GM21360 (cell line): ENCODE data around the gene NKAIN4.

ENCODE experiments used
- ATAC-seq: cut with Tn5 transposase; IDR thresholded peaks from one replicate; pipeline ENCODE4 v1.9.1; 2021; ENCODE audit warnings: mild to moderate bottlenecking, moderate library complexity; ENCODE audit not compliant: unreplicated experiment

NKAIN4 gene

DNA sequence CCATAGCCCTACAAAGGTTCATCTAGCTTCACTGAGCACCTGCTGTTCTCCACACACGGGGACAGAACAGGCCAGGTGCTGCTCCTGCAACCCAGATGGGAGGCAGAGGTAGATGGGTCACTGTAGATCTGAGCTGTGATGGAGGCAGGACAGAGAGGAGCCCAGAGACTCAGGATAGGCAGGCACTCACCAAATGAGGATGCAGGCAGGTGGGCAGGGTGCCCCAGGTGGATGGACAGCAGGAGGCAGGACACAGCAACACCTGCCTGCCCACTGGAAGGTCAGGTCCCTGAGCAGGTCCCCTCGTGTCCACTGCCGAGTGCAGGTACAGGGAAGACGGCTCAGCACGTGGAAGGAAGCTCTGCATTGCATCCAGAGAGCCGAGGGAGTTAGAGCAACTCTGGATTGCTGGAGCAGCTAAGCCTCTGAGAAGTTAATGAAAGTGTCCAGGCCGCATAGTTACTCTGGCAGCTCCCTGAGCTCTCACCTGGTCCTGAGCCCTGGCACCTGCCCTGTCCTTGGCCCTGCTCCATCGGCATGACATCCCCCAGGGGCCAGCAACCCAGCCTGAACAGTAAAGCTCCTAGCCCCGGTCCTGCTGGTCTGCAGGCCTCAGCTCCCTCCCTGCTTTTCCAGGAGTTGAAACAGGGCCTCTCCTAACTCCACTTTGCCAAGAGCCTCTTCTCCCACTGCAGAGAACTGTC, 33.4 kb downstream of the NKAIN4 start:
- ATAC-seq = no peak

DNA sequence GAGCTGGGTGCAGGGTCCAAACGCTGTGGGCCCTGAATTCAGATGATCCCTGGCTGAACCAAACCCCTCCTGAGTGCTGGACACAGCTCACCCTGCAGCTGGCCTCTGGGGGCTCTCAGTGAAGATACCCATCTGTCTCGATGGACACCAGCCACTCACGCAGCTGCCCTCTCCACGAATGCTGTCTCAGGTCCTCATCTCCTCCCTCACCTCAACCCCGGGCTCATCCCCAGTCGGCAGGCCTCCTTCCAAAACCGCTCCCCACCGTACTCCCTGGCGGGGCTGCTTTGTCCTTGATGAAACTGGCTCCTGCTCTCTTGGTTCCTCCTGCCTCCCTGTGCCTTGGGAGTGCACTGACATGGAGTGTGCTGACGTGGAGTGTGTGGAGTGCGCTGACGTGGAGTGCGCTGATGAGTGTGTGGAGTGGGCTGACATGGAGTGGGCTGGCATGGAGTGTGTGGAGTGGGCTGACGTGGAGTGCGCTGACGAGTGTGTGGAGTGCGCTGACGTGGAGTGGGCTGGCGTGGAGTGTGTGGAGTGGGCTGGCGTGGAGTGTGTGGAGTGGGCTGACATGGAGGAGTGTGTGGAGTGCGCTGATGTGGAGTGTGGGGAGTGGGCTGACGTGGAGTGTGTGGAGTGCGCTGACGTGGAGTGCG, 34.3 kb downstream of the NKAIN4 start:
- ATAC-seq = no peak

DNA sequence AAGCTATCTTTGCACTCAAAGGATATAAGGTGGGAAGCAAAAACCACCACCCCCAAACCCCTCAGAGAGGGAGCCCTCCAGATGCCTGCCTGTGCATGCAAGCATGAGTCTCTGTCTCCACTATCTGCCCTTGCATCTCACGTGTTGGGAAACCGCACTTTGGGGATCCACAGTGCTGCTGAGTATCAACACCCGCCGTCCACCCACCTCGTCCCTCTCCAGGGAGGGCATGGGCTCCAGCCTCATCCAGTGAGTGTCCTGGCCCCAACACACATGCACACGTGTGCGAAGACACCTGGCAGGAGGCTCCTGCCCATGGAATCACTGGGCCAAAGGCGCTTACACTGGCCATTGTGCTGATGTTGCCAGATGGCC, 34.8 kb downstream of the NKAIN4 start:
- no peak for ATAC-seq

DNA sequence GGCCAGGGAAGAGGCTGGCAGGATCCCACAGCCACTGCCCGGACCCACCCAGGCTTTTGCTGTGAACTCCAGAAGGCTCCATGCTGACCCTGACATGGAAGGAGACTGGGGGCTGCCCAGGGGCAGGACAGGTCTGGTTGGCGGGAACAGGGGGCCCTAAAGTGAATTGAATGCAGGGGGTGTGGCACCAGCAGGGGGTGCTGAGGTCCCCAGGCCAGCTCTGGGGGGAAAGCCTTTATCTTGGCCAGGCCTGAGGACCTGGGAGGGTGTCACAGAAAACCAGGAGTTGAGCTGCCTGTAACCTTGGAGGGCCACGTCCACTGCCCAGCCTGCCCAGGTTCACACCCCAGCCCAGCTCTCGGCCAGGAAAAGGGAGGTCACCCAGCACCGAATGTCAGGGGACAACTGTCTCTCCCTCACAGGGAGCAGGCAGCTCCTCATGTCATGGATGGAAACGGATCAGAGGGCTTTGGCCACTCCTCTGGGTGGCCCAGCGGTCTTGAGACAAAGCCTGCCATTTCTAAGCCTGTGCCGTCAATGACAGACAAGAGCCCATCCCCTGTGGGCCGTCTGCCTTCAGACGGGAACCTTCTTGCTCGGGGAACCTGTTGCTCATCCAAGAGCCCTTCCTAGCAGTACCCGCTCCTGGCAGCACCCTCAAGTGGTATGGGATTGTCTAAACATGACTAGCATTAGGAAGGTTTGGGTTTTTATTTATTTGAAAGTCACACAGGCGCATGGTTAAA, 35.4 kb downstream of the NKAIN4 start:
- no peak for ATAC-seq

DNA sequence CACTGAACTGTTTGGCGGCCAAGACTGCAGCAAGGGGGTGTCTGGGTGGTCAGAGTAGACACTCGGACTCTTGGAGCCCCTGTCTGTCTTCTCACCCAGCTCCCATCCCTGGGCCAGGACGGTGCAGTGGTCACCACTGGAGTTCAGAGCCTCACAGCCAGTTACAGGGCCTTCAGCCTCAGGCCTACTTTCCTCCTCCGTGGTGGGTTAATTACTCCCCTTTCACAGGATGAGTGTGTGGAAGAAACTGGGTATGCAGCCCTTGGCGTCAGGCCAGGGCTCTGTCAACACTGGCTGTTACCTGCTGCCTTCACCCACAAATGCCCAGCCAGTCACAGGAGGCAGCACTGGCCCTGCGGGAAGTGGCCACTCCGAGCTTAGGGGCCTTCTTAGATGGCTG, 36.6 kb downstream of the NKAIN4 start:
- ATAC-seq = no peak

DNA sequence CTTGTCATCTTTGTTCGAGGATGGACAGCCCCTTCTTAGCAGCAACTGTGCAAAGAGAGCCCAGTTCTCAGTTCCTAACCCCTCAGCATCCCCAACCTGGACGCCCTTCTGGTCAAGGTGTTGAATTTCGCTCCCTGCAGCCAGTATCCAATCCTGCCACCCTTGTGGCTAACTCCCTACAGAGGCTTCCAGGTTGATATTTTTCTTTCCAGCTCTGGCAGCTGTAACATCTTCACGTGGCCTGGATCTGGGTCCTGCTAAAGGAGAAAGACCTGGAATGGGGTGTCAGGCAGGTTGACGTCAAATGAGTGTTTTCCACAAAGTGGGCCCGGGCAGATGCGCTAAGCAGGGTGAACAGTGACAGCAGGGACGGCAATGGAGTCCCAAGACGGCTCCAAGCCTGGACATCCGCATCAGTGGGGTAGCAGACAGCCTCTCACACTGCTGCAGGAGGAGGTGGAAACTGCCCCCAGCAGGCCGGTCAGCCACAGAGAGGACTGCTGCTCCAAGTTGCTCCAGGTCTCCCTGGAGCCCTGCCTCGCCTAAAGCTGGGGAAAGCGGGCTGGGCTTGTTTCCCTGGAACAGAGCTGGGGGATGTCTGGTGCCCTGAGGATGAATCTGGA, 37.3 kb downstream of the NKAIN4 start:
- ATAC-seq = no peak

DNA sequence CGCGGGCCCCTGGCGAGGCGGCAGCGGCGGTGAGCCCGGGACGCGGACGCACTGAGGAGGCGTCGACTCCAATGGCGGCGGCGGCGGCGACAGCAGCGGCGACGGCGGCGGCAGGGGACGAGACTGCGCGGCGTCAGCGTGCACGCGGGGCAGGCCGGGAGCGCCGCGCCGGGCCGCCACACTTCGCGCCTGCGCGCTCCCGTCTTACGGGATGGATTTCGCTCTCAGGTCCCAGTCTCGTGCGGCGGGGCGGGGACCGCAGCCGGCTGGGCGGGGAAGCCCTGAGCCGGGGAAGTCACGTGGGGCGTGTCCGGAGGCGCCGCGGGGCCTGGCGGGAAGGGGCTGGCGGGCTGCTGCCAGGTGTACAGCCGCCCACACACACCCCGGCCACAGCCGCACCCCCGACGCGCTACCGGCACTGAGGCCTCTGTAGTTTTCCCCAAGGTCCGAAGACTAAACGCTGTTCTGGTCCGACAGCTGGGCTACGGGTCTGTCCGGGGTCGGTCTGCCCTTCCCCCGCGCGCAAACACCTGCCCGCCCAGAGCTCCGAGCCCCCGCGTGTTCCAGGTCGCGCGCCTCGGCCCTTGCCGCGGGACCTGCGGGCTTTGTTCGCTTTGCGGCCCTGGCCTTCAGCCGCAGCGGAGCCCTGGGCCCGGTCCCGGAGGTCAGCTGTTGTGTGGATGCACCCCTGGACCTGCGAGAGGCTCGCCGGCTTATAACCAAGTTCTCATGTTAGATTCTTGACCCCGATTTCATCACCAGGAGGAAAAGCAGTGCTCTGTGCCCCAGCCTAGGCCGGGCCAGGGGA, 38.0 kb downstream of the NKAIN4 start, which contains the start of gene YTHDF1:
Gene YTHDF1 (minus strand): TSS at position 91 of the 808 bp plus-strand sequence. CDS start 239 bp downstream, outside the sequence.
- peak; percentile 88 for ATAC-seq

DNA sequence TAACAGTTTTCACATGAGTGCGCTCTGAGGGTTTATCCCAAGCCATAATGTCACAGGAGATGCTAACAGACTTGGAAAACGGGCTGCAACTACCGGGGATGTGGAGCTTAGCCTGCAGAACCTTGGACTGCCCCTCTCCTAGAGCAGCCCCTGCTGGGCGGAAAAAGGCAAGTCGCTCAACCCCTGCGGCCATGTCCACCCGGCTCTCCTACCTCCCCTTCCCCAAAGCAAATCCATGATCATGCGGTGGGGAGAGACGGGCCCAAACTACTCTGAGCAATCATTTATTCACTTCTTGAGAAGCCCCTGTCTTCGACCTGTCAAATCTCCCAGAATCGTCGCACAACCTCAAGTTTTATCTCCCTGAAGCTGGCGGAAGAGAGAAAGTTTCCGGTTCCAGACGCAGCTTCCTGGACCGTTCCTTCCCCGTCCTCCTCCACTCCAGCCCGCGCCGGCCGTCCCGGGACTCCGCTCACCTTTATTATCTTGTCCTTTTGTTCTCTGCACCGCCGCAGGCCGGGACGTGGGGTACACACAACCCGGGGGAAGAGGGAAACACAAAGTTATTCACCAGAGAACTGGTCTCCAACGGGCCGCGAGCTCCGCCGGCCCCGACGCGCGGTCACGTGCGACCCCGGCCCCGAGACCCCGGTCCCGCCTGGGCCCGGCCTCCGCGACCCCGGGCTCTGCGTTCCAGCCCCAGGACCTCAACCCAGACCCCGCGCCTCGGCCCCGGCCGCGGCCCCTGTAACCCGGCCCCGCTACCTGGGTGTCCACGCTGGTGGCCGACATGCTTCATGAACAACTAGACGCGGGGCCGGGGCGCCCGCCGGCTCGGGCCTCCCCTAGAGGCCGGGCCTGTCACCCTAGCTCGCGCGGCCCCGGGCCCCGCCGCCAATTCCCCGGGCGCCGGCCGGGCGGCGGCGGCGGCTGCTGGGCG, 38.9 kb downstream of the NKAIN4 start:
- ATAC-seq = no peak

DNA sequence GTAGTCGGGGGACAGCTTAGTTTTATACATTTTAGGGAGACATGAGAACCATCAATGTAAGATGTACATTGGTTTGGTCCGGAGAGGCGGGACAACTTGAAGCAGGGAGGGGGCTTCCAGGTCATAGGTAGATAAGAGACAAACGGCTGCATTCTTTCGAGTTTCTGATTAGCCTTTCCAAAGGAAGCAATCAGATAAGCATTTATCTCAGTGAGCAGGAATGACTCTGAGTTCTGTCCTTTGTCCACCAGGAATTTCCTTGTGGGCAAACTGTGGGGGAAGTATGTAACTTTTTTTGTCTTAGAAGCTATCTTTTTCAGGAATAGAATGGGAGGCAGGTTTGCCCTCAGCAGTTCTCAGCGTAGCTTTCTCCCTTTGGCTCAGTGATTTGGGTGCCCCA, 39.7 kb downstream of the NKAIN4 start:
- ATAC-seq = no peak

DNA sequence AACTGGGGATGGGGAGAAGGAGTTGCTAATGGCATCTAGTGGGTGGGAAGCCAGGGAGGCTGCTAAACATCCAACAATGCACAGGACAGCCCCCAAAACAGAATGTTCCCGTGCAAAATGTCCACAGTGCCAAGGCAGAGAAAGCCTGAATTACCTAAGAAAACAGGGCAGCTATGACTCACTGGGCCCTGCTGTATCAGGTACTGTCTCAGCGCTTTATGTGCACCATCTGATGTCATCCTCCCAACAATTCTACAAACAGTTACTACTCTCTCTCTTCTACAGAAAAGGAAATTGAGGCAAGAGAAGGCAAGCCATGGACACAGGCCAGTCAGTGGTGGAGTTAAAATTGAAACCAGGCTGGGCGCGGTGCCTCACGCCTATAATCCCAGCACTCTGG, 41.5 kb downstream of the NKAIN4 start:
- ATAC-seq = no peak

DNA sequence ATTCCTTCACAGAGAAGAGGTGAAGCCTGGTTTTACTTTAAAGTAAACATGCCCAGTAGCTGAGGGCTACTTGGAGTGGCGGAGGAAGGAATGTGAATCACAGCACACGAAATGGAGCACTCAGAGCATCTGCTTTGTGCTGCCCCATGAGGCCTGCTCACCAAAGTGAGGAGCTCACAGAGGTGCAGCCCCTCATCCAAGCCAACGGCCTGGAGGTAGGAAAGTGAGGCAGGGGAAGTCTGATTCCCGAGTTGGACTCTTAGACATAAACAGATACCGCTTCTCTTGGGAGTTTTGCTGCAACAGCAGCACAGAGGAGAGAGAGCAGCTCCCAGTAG, 41.9 kb downstream of the NKAIN4 start:
- ATAC-seq = no peak

DNA sequence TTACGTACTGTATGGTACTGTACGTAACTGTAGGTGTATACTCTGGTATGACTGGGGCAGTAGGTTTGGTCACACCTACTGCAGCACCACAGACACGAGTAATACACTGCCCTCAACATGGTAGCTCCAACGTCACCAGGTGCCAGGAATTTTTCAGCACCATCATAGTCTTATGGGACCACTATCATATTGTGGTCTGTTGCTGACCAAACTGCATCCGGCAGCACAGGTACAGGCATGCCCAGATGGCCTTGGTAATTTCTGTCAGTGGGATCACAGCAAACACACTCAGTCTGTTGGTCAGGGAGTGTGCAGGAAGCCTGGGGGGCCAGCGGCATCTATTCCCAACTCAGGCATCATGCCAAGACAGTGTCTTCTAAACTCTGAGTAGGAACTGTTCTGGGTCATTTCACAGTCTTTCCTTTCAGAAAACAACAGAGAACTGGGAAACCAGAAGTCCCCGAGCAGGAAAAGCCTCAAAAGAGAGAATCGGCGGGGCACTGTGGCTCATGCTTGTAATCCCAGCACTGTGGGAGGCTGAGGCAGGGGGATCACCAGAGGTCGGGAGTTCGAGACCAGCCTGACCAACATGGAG, 44.2 kb downstream of the NKAIN4 start:
- ATAC-seq = no peak

DNA sequence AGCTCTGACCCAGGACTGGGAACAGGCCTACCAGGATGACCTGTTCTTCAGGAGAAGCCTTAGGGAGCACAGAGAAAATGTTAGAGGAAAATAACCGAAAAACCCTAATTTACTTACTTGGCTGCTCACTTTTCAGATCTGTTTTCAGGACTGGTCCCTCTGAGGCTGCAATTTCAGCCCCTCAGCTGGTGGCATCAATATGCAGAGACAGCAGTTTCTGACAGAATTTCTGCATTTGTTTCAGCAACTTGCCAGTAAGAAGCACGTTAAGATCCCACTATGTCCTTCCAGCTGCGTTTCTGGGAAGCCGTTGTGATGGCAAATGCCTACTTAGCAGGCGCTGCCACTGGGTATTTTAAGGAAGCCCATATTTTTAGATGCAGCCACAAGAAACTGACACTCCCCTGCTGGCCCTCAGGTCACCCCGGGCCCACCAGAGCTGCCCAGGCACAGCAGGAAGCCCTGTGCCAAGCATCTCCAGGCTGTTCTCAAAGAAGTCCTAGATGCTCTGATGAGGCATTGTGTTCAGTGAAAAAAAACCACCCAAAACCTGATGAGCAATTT, 45.8 kb downstream of the NKAIN4 start:
- no peak for ATAC-seq

DNA sequence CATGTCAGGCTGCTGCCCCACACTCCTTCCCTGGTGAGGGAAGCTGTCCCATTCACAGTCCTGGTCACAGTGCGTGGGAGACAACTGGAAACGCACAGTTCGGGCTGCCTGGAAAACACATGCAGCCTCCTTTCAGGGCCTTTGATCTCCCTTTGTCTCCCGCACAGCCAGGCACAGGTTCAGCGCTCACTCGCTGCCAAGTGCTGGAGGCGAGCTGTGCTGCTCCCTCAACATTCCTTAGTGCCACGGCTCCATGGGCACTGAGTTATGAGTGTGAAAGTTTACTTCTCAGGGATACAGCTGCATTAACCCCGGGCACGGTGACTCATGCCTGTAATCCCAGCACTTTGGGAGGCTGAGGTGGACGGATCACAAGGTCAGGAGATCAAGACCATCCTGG, 47.4 kb downstream of the NKAIN4 start:
- ATAC-seq = no peak

DNA sequence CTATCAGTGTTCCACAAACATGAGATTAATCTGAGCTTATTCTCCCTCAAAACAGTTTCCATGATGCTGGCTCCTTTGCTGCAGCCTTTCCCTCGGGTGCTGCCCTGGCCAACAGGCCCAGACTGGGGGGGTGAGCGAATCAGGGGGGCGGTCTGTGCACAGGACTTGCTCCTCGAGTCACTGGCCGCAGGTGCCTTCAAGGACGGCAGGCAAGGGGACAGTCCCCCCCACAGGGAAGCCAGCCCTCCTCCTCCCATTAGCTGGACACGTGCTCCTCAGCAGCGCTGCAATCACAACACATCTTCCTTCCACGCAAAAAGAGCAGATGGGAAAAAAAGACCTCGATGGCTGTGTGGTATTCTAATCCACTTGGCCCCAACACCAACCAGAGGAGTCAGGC, 48.4 kb downstream of the NKAIN4 start:
- ATAC-seq = no peak

DNA sequence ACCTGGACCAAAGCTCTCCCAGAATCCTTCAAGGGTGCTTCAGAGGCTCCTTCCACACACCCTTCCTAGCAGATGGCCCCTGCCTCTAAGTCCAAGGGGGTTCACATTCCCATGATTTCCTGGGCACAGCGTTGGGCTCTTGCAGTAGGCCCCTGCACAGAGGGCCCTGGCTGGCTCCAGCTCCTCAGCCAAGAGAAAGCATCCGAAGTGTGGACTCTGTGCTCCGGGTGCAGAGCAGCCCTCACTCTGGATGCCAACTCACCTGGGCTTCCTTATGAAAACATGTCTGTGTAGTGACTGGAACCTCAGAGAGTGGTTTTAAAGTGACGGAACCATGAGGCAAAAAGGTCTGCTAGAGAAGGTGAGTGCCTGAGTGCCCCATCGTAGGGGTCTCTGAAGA, 49.9 kb downstream of the NKAIN4 start:
- ATAC-seq = no peak

DNA sequence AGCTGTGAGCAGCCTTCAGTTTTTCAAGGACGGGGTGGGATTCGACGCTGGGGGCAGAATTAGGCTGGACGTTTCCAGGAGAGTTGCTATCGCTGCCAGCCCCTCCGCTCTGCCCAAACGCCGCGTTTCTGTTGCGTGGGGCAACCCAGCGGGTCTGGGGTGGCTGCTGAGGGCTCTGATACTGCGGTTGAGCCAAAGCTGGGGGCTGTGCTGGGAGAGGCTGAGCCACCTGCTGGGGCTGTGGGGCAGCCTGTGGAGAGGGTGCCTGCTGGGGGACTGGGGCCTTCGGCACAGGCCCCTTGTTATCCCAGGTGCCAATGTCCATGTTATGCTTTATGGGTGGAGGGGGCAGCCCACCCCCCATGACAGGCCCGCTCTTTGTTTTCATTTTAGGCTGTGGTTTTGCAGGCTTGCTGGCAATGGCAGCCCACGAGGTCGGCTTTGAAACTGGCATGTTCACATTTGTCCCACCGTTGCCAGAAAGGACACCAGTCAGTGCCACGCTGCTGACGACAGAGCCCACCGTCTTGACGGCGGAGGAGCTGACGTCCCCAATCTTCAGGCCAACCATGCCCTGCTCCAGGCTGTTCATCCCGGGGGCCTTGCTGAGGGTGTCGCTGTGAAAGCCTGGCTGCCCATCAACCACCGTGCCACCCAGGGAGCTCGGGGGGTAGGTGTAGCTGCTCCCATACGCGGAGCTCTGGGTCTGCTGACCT, 51.3 kb downstream of the NKAIN4 start:
- ATAC-seq = no peak

DNA sequence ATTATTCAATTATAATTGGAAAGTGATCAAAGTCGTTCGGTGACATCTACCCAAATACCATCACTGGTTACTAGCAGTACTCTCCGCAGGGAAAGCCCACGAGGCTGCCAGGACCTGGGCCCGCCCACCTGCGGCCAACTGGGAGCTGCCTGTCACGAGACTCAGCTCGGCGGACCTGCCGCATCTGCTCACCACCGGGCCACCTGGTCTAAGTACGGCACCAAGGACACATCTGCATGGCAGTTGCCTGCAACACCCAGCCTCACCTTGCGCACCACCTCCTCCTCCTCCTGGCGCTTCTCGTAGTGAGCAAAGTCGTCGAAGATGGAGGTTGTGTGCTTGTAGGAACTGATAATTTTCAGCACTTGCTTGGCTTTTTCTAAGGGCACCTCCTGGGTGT, 52.2 kb downstream of the NKAIN4 start:
- ATAC-seq = no peak
